KMS-11 (cell line): ENCODE data around the gene NPLOC4.

Experiments used
- H2AFZ ChIP-seq: fragments of 200-600 bp; sonication (generic); 2 replicates; pipeline ENCODE4 v1.6.1; 2016; ENCODE audit warnings: antibody characterized with exemption, mixed run types, low read depth
- H3K27ac ChIP-seq: fragments of 200-600 bp; sonication (generic); 2 replicates; pipeline ENCODE4 v1.6.1; 2016; ENCODE audit warnings: mild to moderate bottlenecking, mixed run types
- H3K27me3 ChIP-seq: fragments of 200-600 bp; sonication (generic); 2 replicates; pipeline ENCODE4 v1.6.1; 2017; ENCODE audit warnings: mild to moderate bottlenecking, low read depth, mixed run types, moderate library complexity; ENCODE audit not compliant: insufficient read depth
- H3K36me3 ChIP-seq: fragments of 200-600 bp; sonication (generic); 2 replicates; pipeline ENCODE4 v1.6.1; 2017; ENCODE audit warnings: mild to moderate bottlenecking, mixed run types; ENCODE audit not compliant: insufficient read depth
- H3K4me1 ChIP-seq: fragments of 200-600 bp; sonication (generic); 2 replicates; pipeline ENCODE4 v1.6.1; 2016; ENCODE audit warnings: mild to moderate bottlenecking, low read depth, mixed run types; ENCODE audit not compliant: poor library complexity, severe bottlenecking
- H3K4me2 ChIP-seq: fragments of 200-600 bp; sonication (generic); 2 replicates; pipeline ENCODE4 v1.7.0; 2016; ENCODE audit warnings: mild to moderate bottlenecking, mixed run types
- H3K4me3 ChIP-seq: fragments of 200-600 bp; sonication (generic); IDR thresholded peaks from 2 replicates; pipeline ENCODE4 v1.6.1; 2017; ENCODE audit warnings: low read depth, low read length, mixed read lengths; ENCODE audit not compliant: insufficient read depth
- H3K79me2 ChIP-seq: fragments of 200-600 bp; sonication (generic); 2 replicates; pipeline ENCODE4 v1.6.1; 2016; ENCODE audit warnings: low read depth, mixed run types; ENCODE audit not compliant: insufficient read depth
- H3K9ac ChIP-seq: fragments of 200-600 bp; sonication (generic); 2 replicates; pipeline ENCODE4 v1.6.1; 2016; ENCODE audit warnings: mild to moderate bottlenecking, mixed run types
- H4K20me1 ChIP-seq: fragments of 200-600 bp; sonication (generic); 2 replicates; pipeline ENCODE4 v1.6.1; 2016; ENCODE audit warnings: mild to moderate bottlenecking, mixed run types; ENCODE audit not compliant: insufficient read depth
- TF ChIP-seq, protein P1 (sequence below): fragments of 200-600 bp; sonication (generic); conservative IDR thresholded peaks from 2 replicates; pipeline ENCODE4 v1.6.1; 2017; ENCODE audit warnings: low read depth, mild to moderate bottlenecking, antibody characterized with exemption, low read length, moderate library complexity, mixed read lengths

NPLOC4 gene

DNA sequence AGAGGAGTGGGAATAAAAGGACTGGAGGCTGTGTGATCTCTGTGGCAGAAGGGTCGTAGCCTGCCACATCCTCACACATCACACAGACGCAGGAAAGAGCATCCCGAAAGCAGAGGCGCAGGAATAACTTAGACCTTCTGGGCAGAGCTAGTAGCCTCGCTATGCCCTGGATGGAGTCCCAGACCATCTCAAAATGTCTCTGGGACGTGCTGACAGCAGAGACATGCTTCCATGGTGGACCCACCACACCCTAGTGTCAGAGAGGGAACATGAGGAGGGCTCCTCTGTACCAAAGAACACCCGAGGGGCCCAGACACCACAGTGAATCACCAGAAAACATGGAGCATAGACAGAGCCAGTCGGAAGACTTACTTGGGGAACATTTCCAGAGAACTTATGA is 55.2 kb downstream of the NPLOC4 start:
- Histone ChIP-seq H3K4me3 (no peak overlapping the region), H3K27me3 (no peaks in the 10 kb centered on the region), H3K9ac (no peak overlapping the region), H3K4me2 (no peak overlapping the region), H3K36me3 (peaks cover 4% of the 10 kb centered on the region; the same call in 1 of the 2 replicates), H4K20me1 (no peaks in the 10 kb centered on the region), H3K27ac (no peak overlapping the region), H3K79me2 (no peaks in the 10 kb centered on the region), H2AFZ (no peak overlapping the region), H3K4me1 (no peaks in the 10 kb centered on the region)
- TF ChIP-seq, protein P1, sequence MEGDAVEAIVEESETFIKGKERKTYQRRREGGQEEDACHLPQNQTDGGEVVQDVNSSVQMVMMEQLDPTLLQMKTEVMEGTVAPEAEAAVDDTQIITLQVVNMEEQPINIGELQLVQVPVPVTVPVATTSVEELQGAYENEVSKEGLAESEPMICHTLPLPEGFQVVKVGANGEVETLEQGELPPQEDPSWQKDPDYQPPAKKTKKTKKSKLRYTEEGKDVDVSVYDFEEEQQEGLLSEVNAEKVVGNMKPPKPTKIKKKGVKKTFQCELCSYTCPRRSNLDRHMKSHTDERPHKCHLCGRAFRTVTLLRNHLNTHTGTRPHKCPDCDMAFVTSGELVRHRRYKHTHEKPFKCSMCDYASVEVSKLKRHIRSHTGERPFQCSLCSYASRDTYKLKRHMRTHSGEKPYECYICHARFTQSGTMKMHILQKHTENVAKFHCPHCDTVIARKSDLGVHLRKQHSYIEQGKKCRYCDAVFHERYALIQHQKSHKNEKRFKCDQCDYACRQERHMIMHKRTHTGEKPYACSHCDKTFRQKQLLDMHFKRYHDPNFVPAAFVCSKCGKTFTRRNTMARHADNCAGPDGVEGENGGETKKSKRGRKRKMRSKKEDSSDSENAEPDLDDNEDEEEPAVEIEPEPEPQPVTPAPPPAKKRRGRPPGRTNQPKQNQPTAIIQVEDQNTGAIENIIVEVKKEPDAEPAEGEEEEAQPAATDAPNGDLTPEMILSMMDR, result no peak

DNA sequence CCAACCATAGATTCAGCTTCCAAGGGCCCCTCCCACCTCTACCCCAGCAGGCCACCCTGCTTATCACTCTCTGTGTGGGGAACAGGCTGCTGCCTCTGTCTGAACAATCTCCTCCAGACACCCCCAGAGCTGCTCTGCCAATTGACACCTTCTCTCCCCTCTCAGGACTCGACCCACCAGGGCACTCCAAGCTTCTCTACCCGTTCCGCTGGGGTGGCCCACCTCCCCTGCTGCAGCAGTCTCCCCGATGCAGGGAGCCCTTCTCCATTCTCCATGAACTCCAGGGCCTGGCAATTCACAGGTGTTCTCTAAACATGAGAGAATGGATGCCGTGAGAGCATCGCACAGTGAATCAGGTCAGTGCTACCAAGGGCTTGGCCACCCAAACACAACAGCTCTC is 56.4 kb downstream of the NPLOC4 start:
- H3K4me3 ChIP-seq, result no peak overlapping the region
- no peaks in the 10 kb centered on the region for H3K4me1 ChIP-seq
- H4K20me1 ChIP-seq, result no peaks in the 10 kb centered on the region
- H3K27me3 ChIP-seq, result no peaks in the 10 kb centered on the region
- H3K9ac ChIP-seq, result no peak overlapping the region
- no peak overlapping the region for H3K4me2 ChIP-seq
- TF ChIP-seq, protein P1, result no peak
- H2AFZ ChIP-seq, result no peak overlapping the region
- H3K79me2 ChIP-seq, result no peaks in the 10 kb centered on the region
- peaks cover 4% of the 10 kb centered on the region; the same call in 1 of the 2 replicates for H3K36me3 ChIP-seq
- no peak overlapping the region for H3K27ac ChIP-seq

DNA sequence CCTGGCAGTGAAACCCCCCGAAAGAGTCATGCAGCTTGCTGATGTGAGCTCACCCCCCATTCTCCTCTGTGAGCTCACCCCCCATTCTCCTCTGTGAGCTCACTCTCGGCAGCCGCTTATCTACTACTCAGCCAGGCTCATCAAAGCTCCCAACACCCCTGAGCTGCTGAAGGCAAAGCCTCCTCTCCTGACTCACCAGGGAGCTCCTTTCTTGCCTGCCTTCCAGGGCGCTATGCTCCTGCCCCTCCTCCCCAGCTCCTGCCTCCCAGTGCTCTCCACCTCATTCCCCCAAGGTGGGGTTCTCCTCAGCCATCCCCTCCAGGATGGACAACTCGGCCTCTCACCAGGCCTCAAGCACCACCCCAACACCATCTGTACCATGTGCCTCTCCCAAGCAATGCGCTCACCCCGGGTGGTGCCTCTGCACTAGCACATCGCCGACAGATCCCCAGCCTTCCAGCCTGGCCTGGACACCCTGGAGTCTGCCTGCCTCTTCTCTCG is 57.0 kb downstream of the NPLOC4 start:
- Histone ChIP-seq H2AFZ (no peak overlapping the region), H3K27ac (no peak overlapping the region), H4K20me1 (no peaks in the 10 kb centered on the region), H3K79me2 (no peaks in the 10 kb centered on the region), H3K36me3 (peaks cover 4% of the 10 kb centered on the region; the same call in 1 of the 2 replicates), H3K9ac (no peak overlapping the region), H3K27me3 (no peaks in the 10 kb centered on the region), H3K4me3 (no peak overlapping the region), H3K4me1 (no peaks in the 10 kb centered on the region), H3K4me2 (no peak overlapping the region)
- TF ChIP-seq, protein P1, result no peak

DNA sequence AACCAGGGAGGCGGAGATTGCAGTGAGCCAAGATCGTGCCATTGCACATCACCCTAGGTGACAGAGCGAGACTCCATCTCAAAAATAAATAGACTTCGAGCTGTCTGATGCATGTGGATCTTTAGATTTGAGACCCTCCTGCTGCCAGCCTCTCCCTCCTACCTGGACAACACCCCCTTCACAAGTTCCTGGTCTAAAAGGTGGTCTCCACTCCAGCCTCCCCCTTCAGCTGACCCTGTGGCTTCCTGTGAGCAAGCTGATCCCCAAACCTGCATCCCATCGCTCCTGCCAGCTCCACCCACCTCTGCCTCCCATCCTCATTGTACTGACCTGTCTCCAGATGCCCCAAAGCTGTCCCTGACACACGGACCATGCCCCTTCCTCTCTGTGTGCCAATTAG is 57.6 kb downstream of the NPLOC4 start:
- Histone ChIP-seq H2AFZ (no peak overlapping the region), H3K4me2 (no peak overlapping the region), H4K20me1 (no peaks in the 10 kb centered on the region), H3K4me3 (no peak overlapping the region), H3K27me3 (no peaks in the 10 kb centered on the region), H3K4me1 (no peaks in the 10 kb centered on the region), H3K79me2 (no peaks in the 10 kb centered on the region), H3K27ac (no peak overlapping the region), H3K9ac (no peak overlapping the region), H3K36me3 (peaks cover 4% of the 10 kb centered on the region; the same call in 1 of the 2 replicates)
- TF ChIP-seq, protein P1, result no peak
